Loucy (cell line): ENCODE data around the gene WASF3.

Experiments
- H2AFZ ChIP-seq: fragments of 200-600 bp; sonication (generic); 2 replicates; pipeline ENCODE4 v1.6.0; 2016; ENCODE audit warnings: antibody characterized with exemption, mild to moderate bottlenecking, low read length, moderate library complexity
- H3F3A ChIP-seq: fragments of 200-600 bp; 2 replicates; pipeline ENCODE4 v1.6.0; 2016; ENCODE audit warnings: antibody characterized with exemption, low read depth, mild to moderate bottlenecking
- H3K27me3 ChIP-seq: fragments of 200-600 bp; sonication (generic); 2 replicates; pipeline ENCODE4 v1.6.1; 2014; ENCODE audit warnings: low read length, mild to moderate bottlenecking; ENCODE audit not compliant: insufficient read depth, poor library complexity, severe bottlenecking
- H3K36me3 ChIP-seq: fragments of 200-600 bp; sonication (generic); 2 replicates; pipeline ENCODE4 v1.6.1; 2016; ENCODE audit warnings: low read length; ENCODE audit not compliant: insufficient read depth
- H3K4me1 ChIP-seq: fragments of 200-600 bp; sonication (generic); 2 replicates; pipeline ENCODE4 v1.5.1; 2014; ENCODE audit warnings: low read length, mild to moderate bottlenecking; ENCODE audit not compliant: insufficient read depth, poor library complexity, severe bottlenecking
- H3K4me2 ChIP-seq: fragments of 200-600 bp; sonication (generic); 2 replicates; pipeline ENCODE4 v1.6.0; 2014; ENCODE audit warnings: antibody characterized with exemption, low read length, low read depth, mild to moderate bottlenecking; ENCODE audit not compliant: poor library complexity, severe bottlenecking
- H3K4me3 ChIP-seq: fragments of 200-600 bp; sonication (generic); 2 replicates; pipeline ENCODE4 v1.5.1; 2014; ENCODE audit warnings: low read length, mild to moderate bottlenecking, mixed read lengths; ENCODE audit not compliant: poor library complexity, severe bottlenecking
- H3K79me2 ChIP-seq: fragments of 200-600 bp; sonication (generic); 2 replicates; pipeline ENCODE4 v1.6.1; 2014; ENCODE audit warnings: low read length; ENCODE audit not compliant: insufficient read depth
- H3K9ac ChIP-seq: fragments of 200-600 bp; sonication (generic); 2 replicates; pipeline ENCODE4 v1.6.0; 2014; ENCODE audit warnings: mild to moderate bottlenecking, low read depth, low read length, moderate library complexity; ENCODE audit not compliant: poor library complexity, severe bottlenecking
- H3K9me2 ChIP-seq: fragments of 200-600 bp; sonication (generic); replicated peaks from 2 replicates; pipeline ENCODE4 v1.6.1; 2016; ENCODE audit warnings: low read depth, low read length, mixed read lengths
- H3K9me3 ChIP-seq: fragments of 200-600 bp; sonication (generic); 2 replicates; pipeline ENCODE4 v1.6.1; 2014; ENCODE audit warnings: mild to moderate bottlenecking, antibody characterized with exemption, low read length, low read depth; ENCODE audit not compliant: insufficient read depth
- H4K20me1 ChIP-seq: fragments of 200-600 bp; sonication (generic); 2 replicates; pipeline ENCODE4 v1.6.0; 2014; ENCODE audit warnings: antibody characterized with exemption, low read length, mild to moderate bottlenecking; ENCODE audit not compliant: insufficient read depth, poor library complexity, severe bottlenecking
- EZH2phosphoT487 ChIP-seq: fragments of 200-600 bp; IDR thresholded peaks from 2 replicates; pipeline ENCODE4 v1.6.1; 2018; ENCODE audit warnings: antibody characterized with exemption, mild to moderate bottlenecking, moderate library complexity, borderline replicate concordance
- TF ChIP-seq, protein P1 (sequence below): fragments of 200-600 bp; sonication (generic); conservative IDR thresholded peaks from 2 replicates; pipeline ENCODE4 v1.5.1; 2014; ENCODE audit warnings: mild to moderate bottlenecking, antibody characterized with exemption, low read length

Gene WASF3

DNA sequence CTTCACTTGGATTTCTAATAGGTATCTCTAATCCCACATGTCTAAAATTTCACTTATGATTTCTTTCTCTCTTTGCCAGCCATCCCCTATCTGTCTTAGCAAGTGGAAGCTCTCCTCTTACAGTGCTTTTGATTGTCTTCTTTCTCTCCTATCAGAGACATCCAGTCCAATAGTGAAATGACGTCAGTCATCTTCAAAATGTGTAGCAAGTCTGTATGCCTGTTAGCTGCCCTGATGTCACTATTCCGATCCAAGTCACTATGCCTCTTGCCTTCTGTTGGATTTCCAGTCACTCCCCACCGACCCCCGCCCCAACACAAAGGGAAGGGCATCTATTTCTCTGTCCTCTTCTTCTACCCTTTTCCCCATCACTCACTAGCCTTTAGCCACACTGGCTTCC lies 96.4 kb downstream of the WASF3 start:
- Histone ChIP-seq H3K9me3 (peaks cover 18% of the 10 kb centered on the region; the same call in 1 of the 2 replicates), H3K9ac (no peak overlapping the region), H3K4me1 (peaks cover 20% of the 10 kb centered on the region), H3K27me3 (no peaks in the 10 kb centered on the region), H3K79me2 (no peaks in the 10 kb centered on the region), H2AFZ (no peak overlapping the region), H3F3A (no peaks in the 10 kb centered on the region), H3K36me3 (no peaks in the 10 kb centered on the region), H3K4me2 (peak overlapping the region; percentile 21), H4K20me1 (no peaks in the 10 kb centered on the region), H3K4me3 (no peak overlapping the region), H3K9me2 (no peaks in the 10 kb centered on the region)
- no peak for TF ChIP-seq EZH2phosphoT487
- TF ChIP-seq, protein P1, sequence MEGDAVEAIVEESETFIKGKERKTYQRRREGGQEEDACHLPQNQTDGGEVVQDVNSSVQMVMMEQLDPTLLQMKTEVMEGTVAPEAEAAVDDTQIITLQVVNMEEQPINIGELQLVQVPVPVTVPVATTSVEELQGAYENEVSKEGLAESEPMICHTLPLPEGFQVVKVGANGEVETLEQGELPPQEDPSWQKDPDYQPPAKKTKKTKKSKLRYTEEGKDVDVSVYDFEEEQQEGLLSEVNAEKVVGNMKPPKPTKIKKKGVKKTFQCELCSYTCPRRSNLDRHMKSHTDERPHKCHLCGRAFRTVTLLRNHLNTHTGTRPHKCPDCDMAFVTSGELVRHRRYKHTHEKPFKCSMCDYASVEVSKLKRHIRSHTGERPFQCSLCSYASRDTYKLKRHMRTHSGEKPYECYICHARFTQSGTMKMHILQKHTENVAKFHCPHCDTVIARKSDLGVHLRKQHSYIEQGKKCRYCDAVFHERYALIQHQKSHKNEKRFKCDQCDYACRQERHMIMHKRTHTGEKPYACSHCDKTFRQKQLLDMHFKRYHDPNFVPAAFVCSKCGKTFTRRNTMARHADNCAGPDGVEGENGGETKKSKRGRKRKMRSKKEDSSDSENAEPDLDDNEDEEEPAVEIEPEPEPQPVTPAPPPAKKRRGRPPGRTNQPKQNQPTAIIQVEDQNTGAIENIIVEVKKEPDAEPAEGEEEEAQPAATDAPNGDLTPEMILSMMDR, result no peak

- Histone ChIP-seq H3K4me3 (no peak overlapping the region), H3K79me2 (no peaks in the 10 kb centered on the region), H3K9me3 (no peaks in the 10 kb centered on the region), H3K4me2 (no peak overlapping the region), H3K4me1 (peaks cover 36% of the 10 kb centered on the region), H3K9ac (no peak overlapping the region), H2AFZ (no peak overlapping the region), H3K27me3 (no peaks in the 10 kb centered on the region), H4K20me1 (no peaks in the 10 kb centered on the region), H3K9me2 (no peaks in the 10 kb centered on the region), H3K36me3 (no peaks in the 10 kb centered on the region), H3F3A (no peaks in the 10 kb centered on the region)
- no peak for TF ChIP-seq EZH2phosphoT487
- TF ChIP-seq, protein P1, result peak; percentile 46
These were observed 99.4 kb downstream of the WASF3 start for GRCh38 chr13:26656919-26657318.

DNA sequence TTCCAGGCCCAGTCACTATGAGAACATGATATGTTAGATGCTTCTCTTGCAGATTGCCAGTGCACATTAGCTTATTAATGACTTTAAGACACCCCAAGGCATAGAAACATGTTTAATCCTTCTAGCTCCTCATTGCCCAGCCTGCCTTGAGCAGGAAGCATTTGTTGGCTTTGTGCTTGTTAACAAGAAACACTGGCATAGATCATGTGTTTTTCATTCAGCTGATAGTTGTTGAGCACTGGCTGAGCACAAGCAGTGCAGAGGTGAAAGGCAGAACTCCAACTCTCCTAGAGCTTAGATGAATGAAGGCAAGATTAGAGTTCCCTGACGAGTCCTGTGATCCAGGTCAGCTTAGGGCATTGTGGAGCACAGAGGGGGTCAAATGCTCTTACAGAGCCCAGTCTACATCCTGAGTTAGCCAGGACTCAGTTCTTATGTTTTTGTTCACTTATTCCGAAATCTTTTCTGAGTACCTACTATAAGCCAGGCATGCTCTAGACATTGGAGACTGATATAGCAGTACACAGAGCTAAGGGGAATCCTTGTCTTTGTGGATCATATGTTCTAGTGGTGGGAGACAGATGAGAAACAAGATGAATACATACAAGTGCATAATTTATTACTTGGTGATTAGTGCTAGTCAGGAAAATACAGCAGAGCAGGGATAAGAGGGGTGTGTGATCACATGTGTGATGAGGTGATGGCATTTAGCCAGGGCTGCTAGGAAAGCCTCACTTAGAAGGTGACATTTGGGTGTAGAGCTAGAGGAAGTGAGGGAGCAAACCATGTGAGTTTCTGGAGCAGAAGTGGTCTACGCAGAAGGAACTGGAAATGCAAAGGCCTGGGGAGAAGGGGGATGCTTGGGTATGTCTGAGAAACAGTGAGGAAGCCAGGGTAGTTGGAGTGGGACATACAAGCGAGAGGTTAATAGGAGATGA lies 101.2 kb downstream of the WASF3 start:
- no peaks in the 10 kb centered on the region for H3K9me2 ChIP-seq
- H3K4me1 ChIP-seq, result peaks cover 34% of the 10 kb centered on the region
- H3K4me2 ChIP-seq, result no peak overlapping the region
- TF ChIP-seq, protein P1, result no peak
- no peak for TF ChIP-seq EZH2phosphoT487
- H3K36me3 ChIP-seq, result no peaks in the 10 kb centered on the region
- no peaks in the 10 kb centered on the region for H4K20me1 ChIP-seq
- no peak overlapping the region for H3K9ac ChIP-seq
- no peaks in the 10 kb centered on the region for H3F3A ChIP-seq
- H3K79me2 ChIP-seq, result no peaks in the 10 kb centered on the region
- H2AFZ ChIP-seq, result peak overlapping the region; percentile 9
- no peak overlapping the region for H3K4me3 ChIP-seq
- H3K9me3 ChIP-seq, result no peaks in the 10 kb centered on the region
- no peaks in the 10 kb centered on the region for H3K27me3 ChIP-seq
